HTERT RPE-1 (cell line): ENCODE results near the gene TRMT6.

Source experiments
- in situ Hi-C: fragments of 300-500 bp; cut with MboI; formaldehyde crosslinking; loops from 4 replicates; pipeline ENCODE4 v1.14.3; 2020; ENCODE audit warnings: low sequenced_read_pairs

TRMT6 gene

GRCh38 chr20:5949943-5950270, 426 bp downstream of the TRMT6 start:
- in situ Hi-C loops, result no loop called here

- in situ Hi-C loops, result no loop called here
Measured at GRCh38 chr20:5947276-5947675, 3.1 kb downstream of the TRMT6 start.

GRCh38 chr20:5945963-5946362, 4.4 kb downstream of the TRMT6 start:
- in situ Hi-C loops, result no loop called here

GRCh38 chr20:5938456-5939029, 11.8 kb downstream of the TRMT6 start:
- in situ Hi-C loops, result no loop called here

GRCh38 chr20:5936238-5936637, 14.1 kb downstream of the TRMT6 start:
- in situ Hi-C loops, result no loop called here

GRCh38 chr20:5935384-5935783, 14.9 kb downstream of the TRMT6 start:
- in situ Hi-C loops, result no loop called here

GRCh38 chr20:5933802-5934436, 16.4 kb downstream of the TRMT6 start:
- in situ Hi-C loops, result no loop called here

- in situ Hi-C loops, result no loop called here
Measured at GRCh38 chr20:5932796-5933195, 17.5 kb downstream of the TRMT6 start.

- in situ Hi-C loops, result no loop called here
Measured at GRCh38 chr20:5931411-5931810, 18.9 kb downstream of the TRMT6 start.

GRCh38 chr20:5928836-5929715, 21.3 kb downstream of the TRMT6 start:
- in situ Hi-C loops, result no loop called here

GRCh38 chr20:5927749-5928462, 22.4 kb downstream of the TRMT6 start:
- in situ Hi-C loops, result no loop called here

GRCh38 chr20:5925551-5925950, 24.8 kb downstream of the TRMT6 start:
- in situ Hi-C loops, result no loop called here

- in situ Hi-C loops, result no loop called here
Measured at GRCh38 chr20:5923493-5923892, 26.8 kb downstream of the TRMT6 start.

- in situ Hi-C loops, result no loop called here
Measured at GRCh38 chr20:5920581-5920980, 29.8 kb downstream of the TRMT6 start.

- in situ Hi-C loops, result no loop called here
Measured at GRCh38 chr20:5919626-5920544, 30.4 kb downstream of the TRMT6 start.

- in situ Hi-C loops, result no loop called here
Measured at GRCh38 chr20:5918856-5919625, 31.3 kb downstream of the TRMT6 start.

- in situ Hi-C loops, result no loop called here
Measured at GRCh38 chr20:5914859-5915258, 35.5 kb downstream of the TRMT6 start.

GRCh38 chr20:5913166-5913565, 37.2 kb downstream of the TRMT6 start:
- in situ Hi-C loops, result no loop called here

GRCh38 chr20:5910186-5910585, 40.1 kb downstream of the TRMT6 start:
- in situ Hi-C loops, result no loop called here

GRCh38 chr20:5908981-5909380, 41.4 kb downstream of the TRMT6 start:
- in situ Hi-C loops, result no loop called here
